22Rv1 (cell line): ENCODE results near the gene DPH1.

ENCODE experiments used
- H3K27ac ChIP-seq: fragments of 450-650 bp; 2 replicates; pipeline ENCODE4 v1.5.1; 2017
- ZFX ChIP-seq: fragments of 450-650 bp; IDR thresholded peaks from 2 replicates; pipeline ENCODE4 v1.6.1; 2017; ENCODE audit warnings: antibody characterized with exemption, borderline replicate concordance
- TF ChIP-seq, protein P1 (sequence below): fragments of 450-650 bp; IDR thresholded peaks from 2 replicates; pipeline ENCODE4 v1.5.1; 2017; ENCODE audit warnings: mild to moderate bottlenecking

DPH1 gene

DNA sequence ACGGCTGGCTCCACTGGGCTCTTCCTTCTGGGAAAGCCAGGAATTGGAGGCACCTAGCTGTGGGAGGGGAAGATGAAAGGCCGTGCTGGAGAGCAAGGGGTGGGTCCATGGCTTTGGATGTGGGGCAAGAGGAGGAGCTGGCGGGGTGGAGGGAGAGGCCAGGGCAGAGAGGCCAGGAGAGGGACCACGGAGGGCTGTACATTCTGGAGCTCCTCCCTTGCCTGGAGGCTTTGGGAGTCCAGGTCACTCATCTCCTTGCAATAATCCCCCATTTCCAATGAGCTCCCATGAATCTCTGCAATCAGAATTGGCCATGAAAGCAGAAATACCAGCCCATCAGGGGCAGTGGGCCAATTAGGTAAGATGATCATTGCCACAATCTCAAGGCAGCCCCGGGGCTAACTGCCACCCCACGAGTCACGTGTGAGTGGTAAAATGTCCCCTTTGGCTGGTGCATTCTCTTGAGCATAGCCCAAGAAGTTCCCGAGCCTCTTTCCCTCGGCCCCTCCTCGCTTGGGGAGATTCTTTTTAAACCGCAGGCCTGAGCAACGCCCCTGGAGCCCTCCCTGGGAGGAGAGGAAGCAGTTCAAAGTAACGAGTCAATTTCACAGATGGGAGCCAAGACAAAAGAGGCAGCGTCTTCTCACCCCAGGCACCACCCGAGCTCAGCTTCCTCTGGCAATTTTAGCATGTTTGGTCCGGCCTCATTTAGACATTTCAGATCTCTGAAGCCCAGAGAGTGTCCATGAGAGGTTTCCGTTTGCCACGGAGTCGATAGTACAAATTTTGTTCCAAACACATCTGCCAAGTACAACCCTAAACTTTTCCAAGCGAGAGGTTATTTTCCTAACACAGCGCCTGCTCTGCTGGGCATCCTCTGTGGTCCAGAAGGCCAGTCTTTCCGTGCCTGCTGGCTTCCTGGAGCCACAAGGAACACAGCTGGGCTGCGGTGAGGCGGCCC lies 18.3 kb upstream of the DPH1 start:
- no peak for TF ChIP-seq ZFX
- TF ChIP-seq, protein P1, sequence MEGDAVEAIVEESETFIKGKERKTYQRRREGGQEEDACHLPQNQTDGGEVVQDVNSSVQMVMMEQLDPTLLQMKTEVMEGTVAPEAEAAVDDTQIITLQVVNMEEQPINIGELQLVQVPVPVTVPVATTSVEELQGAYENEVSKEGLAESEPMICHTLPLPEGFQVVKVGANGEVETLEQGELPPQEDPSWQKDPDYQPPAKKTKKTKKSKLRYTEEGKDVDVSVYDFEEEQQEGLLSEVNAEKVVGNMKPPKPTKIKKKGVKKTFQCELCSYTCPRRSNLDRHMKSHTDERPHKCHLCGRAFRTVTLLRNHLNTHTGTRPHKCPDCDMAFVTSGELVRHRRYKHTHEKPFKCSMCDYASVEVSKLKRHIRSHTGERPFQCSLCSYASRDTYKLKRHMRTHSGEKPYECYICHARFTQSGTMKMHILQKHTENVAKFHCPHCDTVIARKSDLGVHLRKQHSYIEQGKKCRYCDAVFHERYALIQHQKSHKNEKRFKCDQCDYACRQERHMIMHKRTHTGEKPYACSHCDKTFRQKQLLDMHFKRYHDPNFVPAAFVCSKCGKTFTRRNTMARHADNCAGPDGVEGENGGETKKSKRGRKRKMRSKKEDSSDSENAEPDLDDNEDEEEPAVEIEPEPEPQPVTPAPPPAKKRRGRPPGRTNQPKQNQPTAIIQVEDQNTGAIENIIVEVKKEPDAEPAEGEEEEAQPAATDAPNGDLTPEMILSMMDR, result no peak
- peak overlapping the region; percentile 89 for H3K27ac ChIP-seq

DNA sequence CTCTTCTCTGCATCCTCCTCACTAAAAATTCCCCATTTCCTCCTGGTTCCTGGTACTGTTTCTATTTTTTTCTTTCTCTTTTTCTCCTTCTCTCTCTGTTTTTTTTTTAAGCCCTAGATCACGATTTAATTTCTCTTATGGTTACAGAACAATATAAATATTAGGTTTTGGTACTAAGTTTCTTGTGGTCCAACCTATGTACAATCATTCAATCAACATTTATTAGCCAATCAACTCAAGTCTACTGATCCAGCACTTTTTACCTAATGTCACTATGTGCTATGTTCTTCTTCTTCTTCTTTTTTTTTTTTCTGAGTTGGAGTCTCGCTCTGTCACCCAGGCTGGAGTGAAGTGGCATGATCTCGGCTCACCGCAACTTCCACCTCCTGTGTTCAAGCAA lies 17.5 kb upstream of the DPH1 start:
- H3K27ac ChIP-seq, result peak overlapping the region; percentile 89
- TF ChIP-seq, protein P1, result no peak
- TF ChIP-seq ZFX, result no peak

DNA sequence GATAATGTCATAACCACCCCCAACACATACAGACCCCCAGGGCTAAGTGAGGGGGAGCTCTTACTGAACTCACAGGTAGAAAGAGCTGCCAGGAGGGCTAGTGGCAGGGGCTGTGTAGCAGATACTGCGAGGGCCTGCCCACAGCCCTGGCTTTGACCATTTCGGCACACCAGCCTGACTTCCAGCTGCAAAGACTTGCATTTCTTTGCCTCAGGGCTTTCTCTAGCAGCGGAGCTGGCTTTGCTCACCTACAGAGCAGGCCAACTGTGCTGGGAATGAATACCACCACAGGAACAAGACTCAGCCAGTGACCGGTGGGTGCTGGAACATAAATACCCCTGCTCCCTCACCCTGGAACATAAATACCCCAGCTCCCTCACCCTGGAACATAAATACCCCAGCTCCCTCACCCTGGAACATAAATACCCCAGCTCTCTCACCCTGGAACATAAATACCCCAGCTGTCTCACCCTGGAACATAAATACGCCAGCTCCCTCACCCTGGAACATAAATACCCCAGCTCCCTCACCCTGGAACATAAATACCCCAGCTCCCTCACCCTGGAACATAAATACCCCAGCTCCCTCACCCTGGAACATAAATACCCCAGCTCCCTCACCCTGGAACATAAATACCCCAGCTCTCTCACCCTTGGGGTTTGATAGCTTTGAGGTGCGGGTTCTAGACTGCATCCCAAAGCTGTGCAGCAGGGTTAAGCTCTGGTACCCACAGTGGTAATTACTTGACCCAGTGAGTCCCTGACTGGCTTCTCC lies 16.5 kb upstream of the DPH1 start:
- peak overlapping the region; percentile 89 for H3K27ac ChIP-seq

DNA sequence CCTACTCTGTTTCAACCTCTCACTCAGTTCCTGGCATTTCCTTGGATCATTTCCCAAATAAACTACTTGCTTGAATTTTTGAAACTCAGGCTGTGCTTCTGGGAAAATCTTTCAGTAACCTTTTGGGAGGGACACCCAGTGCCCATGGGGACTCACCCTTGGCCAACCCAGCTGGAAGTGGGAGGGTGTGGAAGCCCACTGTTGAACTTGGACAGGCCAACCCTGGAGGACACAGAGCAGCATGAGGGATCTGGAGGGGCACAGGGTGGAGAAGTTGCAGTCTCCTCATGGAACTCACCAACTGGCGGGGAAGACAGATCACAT lies 16.0 kb upstream of the DPH1 start:
- TF ChIP-seq, protein P1, result no peak
- TF ChIP-seq ZFX, result no peak

DNA sequence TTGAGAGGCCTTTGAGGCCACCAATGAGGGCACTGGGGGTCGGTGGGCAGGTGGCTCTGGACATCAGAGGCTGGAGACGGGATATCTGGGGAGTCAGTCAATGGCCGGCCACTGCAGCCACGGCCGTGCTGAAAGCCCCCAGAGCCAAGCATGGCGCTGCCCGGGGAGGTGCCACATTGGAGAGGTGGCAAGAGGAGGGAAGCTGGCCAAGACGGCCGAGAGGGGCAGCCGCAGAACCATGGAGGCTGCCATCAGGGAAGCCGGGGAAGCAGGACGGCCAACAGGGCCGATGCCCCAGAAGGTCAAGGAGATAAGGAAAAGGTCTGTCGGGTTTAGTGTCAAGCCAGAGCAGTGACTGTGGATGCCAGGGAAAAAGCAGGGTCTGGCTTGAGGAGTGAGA lies 14.6 kb upstream of the DPH1 start:
- TF ChIP-seq, protein P1, result no peak
- TF ChIP-seq ZFX, result no peak
- no peak overlapping the region for H3K27ac ChIP-seq

More for the DNA sequence above, 16.0 kb upstream of the DPH1 start:
- no peak overlapping the region for H3K27ac ChIP-seq

DNA sequence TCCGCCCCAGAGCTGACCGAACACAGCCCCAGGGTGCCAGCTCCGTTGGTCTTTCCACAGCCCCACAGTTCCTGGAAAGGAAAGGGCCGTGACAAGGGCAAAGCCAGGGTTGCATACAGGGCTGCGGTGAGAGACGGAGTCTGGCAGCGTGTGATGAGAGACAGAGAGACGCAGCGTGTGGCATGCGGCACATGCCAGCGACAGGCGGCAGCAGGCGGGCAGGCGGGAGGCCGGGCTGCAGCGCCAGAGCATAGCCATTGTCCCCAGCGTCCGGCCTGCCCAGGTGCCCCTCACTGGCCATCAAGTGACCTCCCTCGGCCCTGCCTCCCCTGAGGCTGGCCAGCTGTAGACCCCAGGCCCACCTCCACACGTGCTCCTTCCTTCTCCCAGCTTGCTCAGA lies 13.5 kb upstream of the DPH1 start:
- no peak for TF ChIP-seq ZFX
- TF ChIP-seq, protein P1, result no peak
- no peak overlapping the region for H3K27ac ChIP-seq

DNA sequence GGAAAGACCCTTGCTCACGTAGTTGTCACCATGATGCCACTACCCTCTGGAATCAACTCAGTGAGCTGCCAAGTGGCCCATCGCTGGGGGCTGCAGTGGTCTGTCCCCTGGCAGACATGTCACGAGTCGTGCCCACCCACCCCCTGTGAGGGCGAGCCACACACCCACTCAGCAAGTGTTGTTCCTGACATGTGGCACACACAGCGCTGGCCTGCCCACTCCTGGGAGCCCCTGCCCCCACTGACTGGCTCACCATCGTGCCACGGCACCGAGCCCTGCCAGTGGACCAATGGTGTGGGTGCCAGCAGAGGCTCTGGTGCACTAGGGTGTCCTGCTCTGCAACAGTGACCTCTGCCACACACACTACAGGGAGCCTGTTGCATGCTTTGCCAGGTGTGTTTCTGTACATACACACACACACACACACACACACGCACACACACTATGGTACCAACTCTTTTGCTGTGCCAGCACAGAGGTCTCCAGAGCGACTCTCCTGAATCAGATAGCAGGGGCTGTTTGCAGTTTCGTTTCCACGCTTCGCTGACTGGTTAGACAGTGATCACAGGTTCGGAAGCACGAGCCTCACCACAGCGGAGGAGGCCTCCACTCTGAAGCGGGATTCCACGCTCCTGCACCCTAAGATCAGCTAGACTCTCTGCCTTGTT lies 12.5 kb upstream of the DPH1 start:
- H3K27ac ChIP-seq, result no peak overlapping the region
- TF ChIP-seq, protein P1, result no peak
- no peak for TF ChIP-seq ZFX
